ENCODE results near the gene GALNT17.
"Not testable (repeated sequence)": the region's sequence is repeated elsewhere in the genome, so short reads cannot be mapped to it uniquely, and the experiment has no call there.

Gene GALNT17

DNA sequence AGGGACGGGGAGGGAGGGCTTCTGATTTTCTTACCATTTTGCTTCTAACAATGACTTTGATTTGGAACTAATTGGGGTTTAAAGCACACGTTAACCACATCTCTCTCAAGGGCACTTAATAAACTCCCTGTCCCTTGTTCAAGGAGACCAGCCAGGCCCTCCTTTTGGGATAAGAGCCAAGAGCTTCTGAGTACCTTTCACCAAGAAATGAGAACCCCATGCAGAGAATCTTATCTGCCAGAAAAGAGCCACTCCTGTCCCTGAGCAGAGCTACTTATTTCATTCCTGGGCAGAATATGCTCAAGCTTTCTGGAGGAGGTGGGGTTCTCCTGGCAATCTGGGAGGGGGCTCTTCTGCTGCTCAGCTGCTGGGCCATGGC lies 574.6 kb downstream of the GALNT17 start:
- DNase-seq, result no peak

DNA sequence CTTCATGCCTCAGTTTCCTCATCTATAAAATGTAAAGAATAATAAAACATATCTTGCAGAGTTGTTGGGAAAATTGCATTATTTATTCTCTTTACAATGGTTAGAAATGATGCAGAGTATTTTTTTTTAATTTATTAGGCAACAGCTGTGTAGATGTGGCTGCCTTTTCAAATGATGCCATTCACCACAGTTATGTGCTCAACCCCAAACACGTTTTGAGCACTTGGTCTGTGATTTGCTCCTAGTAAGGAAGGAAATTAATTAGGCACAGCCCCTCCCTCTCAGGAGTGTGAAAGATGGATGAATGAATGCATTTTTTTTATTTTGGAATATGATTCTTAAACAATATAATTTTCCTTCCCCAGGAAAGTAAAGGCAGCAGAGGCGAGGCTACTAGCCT lies 575.1 kb downstream of the GALNT17 start:
- no peak for DNase-seq

- no peak for DNase-seq
Measured at GRCh38 chr7:71708710-71709109, 576.8 kb downstream of the GALNT17 start.

GRCh38 chr7:71710442-71710841 lies 578.5 kb downstream of the GALNT17 start:
- no peak for DNase-seq

DNA sequence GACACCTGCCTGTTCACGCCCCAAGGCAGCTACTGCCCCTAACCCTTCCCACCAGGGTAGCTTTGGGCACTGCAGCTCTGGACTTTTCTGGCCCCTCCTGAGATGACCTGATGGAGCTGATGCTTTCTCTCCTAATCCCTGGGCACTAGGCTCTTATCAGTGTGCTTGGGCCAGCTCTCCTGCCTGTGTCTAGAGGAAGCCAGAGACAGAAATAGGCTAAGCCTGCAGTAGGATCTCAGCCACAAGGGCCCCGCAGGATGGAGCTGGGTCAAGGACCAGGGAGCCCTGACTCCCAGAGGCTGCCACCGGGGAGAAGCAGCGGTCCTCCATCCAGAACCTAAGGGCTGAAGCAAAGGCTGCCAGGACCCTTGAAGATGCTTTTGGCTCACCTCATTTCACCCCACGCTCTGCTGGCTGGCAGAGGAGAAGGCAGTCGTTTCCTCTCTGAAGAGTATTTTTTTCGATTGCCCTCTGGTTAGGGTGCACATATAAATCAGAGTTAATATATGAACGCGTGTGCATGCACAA lies 580.8 kb downstream of the GALNT17 start:
- DNase-seq, result no peak

GRCh38 chr7:71716690-71717089 lies 584.7 kb downstream of the GALNT17 start:
- DNase-seq, result no peak

GRCh38 chr7:71718563-71718962 lies 586.6 kb downstream of the GALNT17 start:
- DNase-seq, result no peak

DNA sequence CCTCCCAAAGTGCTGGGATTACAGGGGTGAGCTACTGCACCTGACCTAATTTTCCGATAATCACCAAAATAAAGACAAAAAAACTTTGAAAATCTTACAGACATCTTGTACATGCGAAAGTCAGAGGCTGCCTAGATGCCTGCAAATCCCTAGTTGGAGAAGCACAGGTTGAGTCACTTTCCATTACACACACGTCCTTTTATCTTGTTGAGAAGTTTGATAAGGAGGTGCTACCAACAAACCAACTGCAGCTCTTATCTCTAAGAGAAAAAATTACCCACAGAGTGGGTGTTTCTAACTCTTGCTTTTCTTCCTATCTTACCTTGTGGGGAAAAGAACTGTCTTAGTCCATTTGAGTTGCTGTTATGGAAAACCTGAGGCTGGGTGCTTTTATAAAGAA lies 589.8 kb downstream of the GALNT17 start:
- DNase-seq, result no peak

DNA sequence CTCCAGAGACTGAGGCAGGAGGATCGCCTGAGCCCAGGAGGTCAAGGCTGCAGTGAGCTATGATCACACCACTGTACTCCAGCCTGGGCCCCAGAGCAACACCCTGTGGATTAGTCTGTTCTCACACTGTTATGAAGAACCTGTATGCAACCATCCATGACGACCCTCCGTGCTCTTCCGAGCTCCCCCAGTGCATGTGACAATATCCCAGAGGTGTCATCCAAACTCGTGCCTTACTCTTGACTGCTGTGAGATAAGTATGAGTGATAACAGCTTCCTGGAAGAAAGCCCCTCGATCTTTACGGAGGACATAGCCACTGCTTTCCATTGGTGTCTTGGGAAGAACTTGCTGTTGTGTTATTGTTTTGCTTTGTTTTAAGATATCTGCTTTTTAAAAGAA lies 591.9 kb downstream of the GALNT17 start:
- DNase-seq, result no peak

DNA sequence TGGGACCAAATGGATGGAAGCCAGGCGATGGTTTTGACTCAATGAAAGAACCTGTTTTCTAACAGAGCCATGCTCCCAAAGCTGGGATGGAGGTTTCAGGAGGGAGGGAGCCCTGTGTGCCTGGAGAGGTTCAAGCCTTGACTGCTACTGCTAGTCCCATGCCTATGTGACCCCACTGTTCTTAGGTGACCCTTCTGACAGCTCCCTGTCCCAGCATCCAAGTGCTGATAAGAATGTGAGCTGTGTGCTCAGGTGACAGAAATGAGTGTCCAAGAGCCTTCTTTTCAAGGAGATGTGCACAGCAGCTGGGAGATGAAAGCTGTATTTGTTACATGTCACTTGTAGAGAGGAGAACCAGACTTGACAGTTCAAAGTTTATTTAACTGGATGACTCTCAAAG lies 595.4 kb downstream of the GALNT17 start:
- DNase-seq, result no peak

DNA sequence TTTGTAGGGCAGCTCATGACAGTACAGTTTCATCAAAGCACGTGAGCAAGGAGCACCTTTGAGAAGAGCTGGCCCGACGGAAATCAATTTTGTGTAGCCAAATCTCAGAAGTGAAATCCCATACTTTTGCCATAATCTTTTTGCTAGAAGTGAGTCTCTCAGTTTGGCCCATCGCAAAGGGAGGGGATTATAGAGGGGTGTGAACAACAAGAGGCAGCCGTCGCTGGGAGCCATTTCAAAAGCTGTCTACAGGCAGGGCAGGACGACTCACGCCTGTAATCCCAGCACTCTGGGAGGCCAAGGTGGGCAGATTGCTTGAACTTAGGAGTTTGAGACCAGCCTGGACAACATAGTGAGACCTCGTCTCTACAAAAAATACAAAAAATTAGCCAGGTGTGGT lies 599.8 kb downstream of the GALNT17 start:
- DNase-seq, result no peak

DNA sequence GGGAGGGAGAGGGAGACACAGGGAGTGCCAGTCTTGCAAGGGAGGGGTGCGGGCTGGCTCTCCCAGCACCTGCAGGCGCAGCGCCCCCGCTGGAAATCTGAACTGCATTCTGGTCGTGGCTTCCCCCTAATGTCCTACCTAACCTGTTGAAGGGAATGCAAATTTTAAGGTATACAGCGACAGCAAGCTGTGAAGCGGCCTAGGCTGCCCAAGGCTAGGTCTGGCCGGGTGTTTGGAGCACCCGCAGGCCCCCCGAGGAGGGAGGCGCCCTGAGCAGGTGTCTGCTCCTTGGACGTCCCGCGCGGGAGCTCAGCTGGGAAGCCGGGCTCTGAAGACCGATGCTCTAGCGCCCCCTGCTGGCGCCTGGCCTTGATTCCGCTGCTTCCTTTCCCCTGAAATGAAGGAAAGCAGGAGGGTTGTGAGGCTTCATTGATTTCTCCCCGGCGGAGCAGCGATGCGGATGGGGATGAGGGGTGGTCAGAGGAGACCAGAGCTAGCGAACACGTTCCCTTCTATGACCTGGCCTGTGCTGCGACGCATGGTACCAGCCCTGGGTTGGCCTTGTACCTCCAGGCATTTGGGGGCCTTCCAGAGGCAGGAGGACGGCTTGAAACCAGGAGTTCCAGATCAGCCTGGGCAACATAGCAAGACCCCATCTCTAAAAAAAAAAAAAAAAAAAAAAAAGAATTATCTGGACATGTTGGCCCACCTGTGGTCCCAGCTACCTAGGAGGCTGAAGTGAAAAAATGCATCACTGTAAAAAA lies 601.3 kb downstream of the GALNT17 start:
- DNase-seq, result peak; percentile 75

- DNase-seq, result peak; percentile 58
Measured at GRCh38 chr7:71735961-71736556, 604.1 kb downstream of the GALNT17 start.

DNA sequence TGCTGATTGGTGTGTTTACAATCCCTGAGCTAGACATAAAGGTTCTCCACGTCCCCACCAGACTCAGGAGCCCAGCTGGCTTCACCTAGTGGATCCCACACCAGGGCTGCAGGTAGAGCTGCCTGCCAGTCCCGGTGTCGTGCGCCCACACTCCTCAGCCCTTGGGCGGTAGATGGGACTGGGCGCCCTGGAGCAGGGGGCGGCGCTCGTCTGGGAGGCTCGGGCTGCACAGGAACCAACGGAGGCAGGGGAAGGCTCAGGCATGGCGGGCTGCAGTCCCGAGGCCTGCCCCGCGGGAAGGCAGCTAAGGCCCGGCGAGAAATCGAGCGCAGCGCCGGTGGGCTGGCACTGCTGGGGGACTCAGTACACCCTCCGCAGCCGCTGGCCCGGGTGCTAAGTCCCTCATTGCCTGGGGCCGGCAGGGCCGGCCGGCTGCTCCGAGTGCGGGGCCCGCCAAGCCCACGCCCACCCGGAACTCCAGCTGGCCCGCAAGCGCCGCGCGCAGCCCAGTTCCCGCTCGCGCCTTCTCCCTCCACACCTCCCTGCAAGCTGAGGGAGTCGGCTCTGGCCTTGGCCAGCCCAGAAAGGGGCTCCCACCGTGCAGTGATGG lies 606.1 kb downstream of the GALNT17 start:
- DNase-seq, result not testable (repeated sequence)

- DNase-seq, result no peak
Measured at GRCh38 chr7:71739520-71740173, 607.7 kb downstream of the GALNT17 start.

- no peak for DNase-seq
Measured at GRCh38 chr7:71740174-71740560, 608.2 kb downstream of the GALNT17 start.

- DNase-seq, result no peak
Measured at GRCh38 chr7:71746006-71746405, 614.1 kb downstream of the GALNT17 start.

- DNase-seq, result no peak
Measured at GRCh38 chr7:71750290-71750689, 618.3 kb downstream of the GALNT17 start.

GRCh38 chr7:71752171-71752935 lies 620.4 kb downstream of the GALNT17 start:
- peak; percentile 72 for DNase-seq

- no peak for DNase-seq
Measured at GRCh38 chr7:71753236-71753635, 621.3 kb downstream of the GALNT17 start.

- no peak for DNase-seq
Measured at GRCh38 chr7:71753956-71754664, 622.2 kb downstream of the GALNT17 start.

DNA sequence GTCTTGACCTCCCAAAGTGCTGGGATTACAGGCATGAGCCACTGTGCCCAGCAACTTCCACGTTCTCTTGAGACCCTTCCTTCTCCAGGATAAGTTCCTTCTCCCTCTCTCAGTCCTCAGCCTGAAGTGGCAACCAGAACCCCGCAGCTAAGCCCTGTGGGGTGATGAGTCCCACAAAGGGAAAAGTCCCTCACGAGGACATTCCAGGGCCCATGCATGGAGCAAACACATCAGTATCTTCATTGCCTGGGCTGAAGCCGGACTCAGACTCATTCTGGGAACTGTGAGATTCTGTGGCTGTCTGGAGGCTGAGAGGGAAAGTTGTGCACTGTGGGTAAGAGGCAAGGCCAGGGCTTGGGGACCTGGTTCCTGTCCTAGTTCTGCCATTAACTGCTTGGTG lies 622.9 kb downstream of the GALNT17 start:
- no peak for DNase-seq
